Panc1 (cell line): ENCODE measurements around the gene PLXNC1. TPM values are rescaled to one million over a fixed set of nuclear protein-coding genes. Genes with fewer than 3 reads are reported as not detected.

Experiments
- ATAC-seq: fragments of 200-7000 bp; cut with Tn5 transposase; 2 replicates; pipeline ENCODE4 v1.9.1; 2020; ENCODE audit warnings: mild to moderate bottlenecking, moderate library complexity
- BruUV-seq: library from RNA; stranded (reverse); fragments of 400-500 nt; replicated peaks from 2 replicates; lab custom pipeline; 2021; lab: Mats Ljungman, UMichigan
- CTCF ChIA-PET: fragments of 300-600 bp; sonication (Branson Sonifier 250); formaldehyde crosslinking; loops from one replicate; lab custom pipeline; 2022; ENCODE audit warnings: antibody characterized with exemption; lab: Charles Lee
- POLR2A ChIA-PET: fragments of 300-600 bp; sonication (Branson Sonifier 250); formaldehyde crosslinking; loops from one replicate; lab custom pipeline; 2022; ENCODE audit warnings: antibody characterized with exemption; lab: Charles Lee
- DNase-seq: peaks from one replicate; pipeline ENCODE4 v3.0.0-alpha.2; 2010; ENCODE audit warnings: low read depth, low spot score
- H3K27ac ChIP-seq: 2 replicates; pipeline ENCODE4 v1.5.1; 2011; ENCODE audit warnings: mild to moderate bottlenecking, low read length, inconsistent platforms
- H3K27me3 ChIP-seq: fragments of 200-500 bp; sonication (Bioruptor generic); 2 replicates; pipeline ENCODE4 v1.6.0; 2014; ENCODE audit warnings: low read length, inconsistent platforms; ENCODE audit not compliant: control insufficient read depth, insufficient read depth
- H3K36me3 ChIP-seq: fragments of 200-500 bp; sonication (Bioruptor generic); 2 replicates; pipeline ENCODE4 v1.5.1; 2014; ENCODE audit warnings: inconsistent platforms, mild to moderate bottlenecking, low read length, moderate library complexity; ENCODE audit not compliant: control insufficient read depth, insufficient read depth
- H3K4me1 ChIP-seq: 2 replicates; pipeline ENCODE4 v1.5.1; 2011; ENCODE audit warnings: inconsistent platforms, mild to moderate bottlenecking, low read length, moderate library complexity; ENCODE audit not compliant: control insufficient read depth, insufficient read depth
- H3K4me3 ChIP-seq, 2 experiments: 2 replicates each; pipeline ENCODE4 v1.5.1; 2011 to 2012; ENCODE audit warnings: low read depth in 2 of 2, low read length in 2 of 2, mild to moderate bottlenecking in 2 of 2, inconsistent platforms in 1 of 2, moderate library complexity in 1 of 2
- H3K9me3 ChIP-seq: fragments of 200-500 bp; sonication (Bioruptor generic); 2 replicates; pipeline ENCODE4 v1.5.1; 2014; ENCODE audit warnings: low read depth, mild to moderate bottlenecking, inconsistent platforms, low read length, moderate library complexity; ENCODE audit not compliant: control insufficient read depth, insufficient read depth
- POLR2AphosphoS5 ChIP-seq: IDR thresholded peaks from 2 replicates; pipeline ENCODE4 v1.6.1; 2012; ENCODE audit warnings: mild to moderate bottlenecking, low read depth, low read length, moderate library complexity
- SIN3A ChIP-seq: IDR thresholded peaks from 2 replicates; pipeline ENCODE4 v1.6.1; 2012; ENCODE audit warnings: low read depth, mild to moderate bottlenecking, low read length, moderate library complexity, borderline replicate concordance; ENCODE audit not compliant: insufficient read depth
- TCF7L2 ChIP-seq: IDR thresholded peaks from 2 replicates; pipeline ENCODE4 v1.6.1; 2011; ENCODE audit warnings: mild to moderate bottlenecking, low read depth, low read length, inconsistent platforms
- in situ Hi-C: cut with HindIII; loops from 2 replicates; pipeline ENCODE4 v1.10.0; 2016; ENCODE audit warnings: low sequenced_read_pairs, low pct_unique_long_range_greater_than_20kb
- intact Hi-C: fragments of 100-400 bp; cut with micrococcal nuclease; formaldehyde crosslinking; loops from one replicate; pipeline ENCODE4 v1.10.0; 2022; ENCODE audit not compliant: unreplicated experiment
- total RNA-seq: library from RNA; stranded (reverse); gene quantifications from one replicate; pipeline ENCODE4 v1.2.1, GENCODE V29; 2021; ENCODE audit not compliant: unreplicated experiment
- TF ChIP-seq, protein P1 (sequence below): fragments of 450-650 bp; IDR thresholded peaks from 2 replicates; pipeline ENCODE4 v1.5.1; 2017; ENCODE audit warnings: mild to moderate bottlenecking
- TF ChIP-seq, protein P2 (sequence below), 2 experiments: IDR thresholded peaks; 2 replicates each; pipeline ENCODE4 v1.6.1; 2011 to 2012; ENCODE audit warnings: low read depth in 2 of 2, control low read depth in 1 of 2, low read length in 1 of 2, mild to moderate bottlenecking in 1 of 2, moderate library complexity in 1 of 2; ENCODE audit not compliant: insufficient read depth in 1 of 2

The PLXNC1 gene
- total RNA-seq, 1 experiment from 2014 or later, result 0.57 TPM

DNA sequence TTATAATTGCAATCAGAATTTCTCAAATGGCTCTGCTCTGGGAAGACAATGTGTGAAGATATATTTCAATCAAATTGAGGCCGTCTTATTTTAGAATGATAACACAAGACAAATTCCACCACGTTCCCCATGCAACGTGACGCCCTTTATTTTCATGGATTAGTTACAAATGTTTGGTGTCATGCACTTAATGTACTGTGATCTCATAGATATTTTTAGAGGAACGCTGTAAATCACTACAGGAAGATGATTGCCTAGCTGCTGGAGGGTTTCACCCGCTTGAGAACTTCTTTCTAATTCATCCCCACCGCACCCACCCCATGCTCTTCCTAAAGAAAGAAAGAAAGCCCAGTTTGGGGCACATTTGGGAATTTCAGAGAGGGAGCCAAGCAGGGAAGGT, 117.2 kb downstream of the PLXNC1 start:
- 0 out of 2 replicates have a peak, but pooled peaks cover 4% of the 10 kb centered on the region for H3K4me1 ChIP-seq

DNA sequence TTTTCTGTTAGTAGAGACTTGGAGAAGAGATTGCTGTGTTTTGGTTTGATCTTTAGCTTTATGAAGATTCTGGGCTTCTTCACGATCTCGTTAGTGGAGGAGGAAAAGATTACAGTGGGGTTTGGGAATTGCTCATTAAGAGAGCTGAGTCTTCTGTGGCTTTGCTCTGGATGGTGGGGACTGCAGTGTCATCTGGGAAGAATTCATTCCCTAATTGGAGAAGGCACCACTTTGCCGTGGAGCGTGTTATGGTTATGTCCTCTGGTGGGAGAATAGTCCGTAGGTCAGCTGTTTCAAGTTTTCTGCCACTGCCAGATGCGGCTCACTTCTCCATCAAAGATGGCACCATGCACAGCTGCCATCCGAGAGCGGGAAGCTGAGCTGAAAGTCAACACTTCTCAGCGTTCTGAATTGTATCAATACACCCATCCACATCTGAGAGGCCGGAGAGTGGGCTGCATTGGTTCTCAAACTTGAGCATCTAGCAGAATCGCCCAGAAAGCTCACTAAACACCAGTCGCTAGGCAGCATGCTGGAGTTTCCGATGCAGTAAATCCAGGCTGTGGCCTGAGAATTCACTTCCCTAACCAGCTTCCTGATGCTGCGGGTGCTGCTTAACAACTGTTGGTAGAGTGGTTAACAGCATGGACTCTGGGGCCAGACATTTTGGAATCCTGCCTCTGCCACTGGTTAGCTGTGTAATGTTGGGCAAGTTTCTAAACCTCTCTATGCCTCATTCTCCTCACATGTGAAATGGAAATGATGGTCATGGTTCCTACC, 117.8 kb downstream of the PLXNC1 start:
- CTCF ChIA-PET, result interaction anchor here (0.6 kb wide), 1 partner anchor 711 kb away, joined by 4 read pairs; no protein-coding TSS in a partner anchor

More for the DNA sequence above, 117.2 kb downstream of the PLXNC1 start:
- in situ Hi-C loops (no loop called here), intact Hi-C loops (no loop called here)
- H3K27me3 ChIP-seq, result peaks cover 10% of the 10 kb centered on the region
- TF ChIP-seq TCF7L2, result no peak
- TF ChIP-seq, protein P1, sequence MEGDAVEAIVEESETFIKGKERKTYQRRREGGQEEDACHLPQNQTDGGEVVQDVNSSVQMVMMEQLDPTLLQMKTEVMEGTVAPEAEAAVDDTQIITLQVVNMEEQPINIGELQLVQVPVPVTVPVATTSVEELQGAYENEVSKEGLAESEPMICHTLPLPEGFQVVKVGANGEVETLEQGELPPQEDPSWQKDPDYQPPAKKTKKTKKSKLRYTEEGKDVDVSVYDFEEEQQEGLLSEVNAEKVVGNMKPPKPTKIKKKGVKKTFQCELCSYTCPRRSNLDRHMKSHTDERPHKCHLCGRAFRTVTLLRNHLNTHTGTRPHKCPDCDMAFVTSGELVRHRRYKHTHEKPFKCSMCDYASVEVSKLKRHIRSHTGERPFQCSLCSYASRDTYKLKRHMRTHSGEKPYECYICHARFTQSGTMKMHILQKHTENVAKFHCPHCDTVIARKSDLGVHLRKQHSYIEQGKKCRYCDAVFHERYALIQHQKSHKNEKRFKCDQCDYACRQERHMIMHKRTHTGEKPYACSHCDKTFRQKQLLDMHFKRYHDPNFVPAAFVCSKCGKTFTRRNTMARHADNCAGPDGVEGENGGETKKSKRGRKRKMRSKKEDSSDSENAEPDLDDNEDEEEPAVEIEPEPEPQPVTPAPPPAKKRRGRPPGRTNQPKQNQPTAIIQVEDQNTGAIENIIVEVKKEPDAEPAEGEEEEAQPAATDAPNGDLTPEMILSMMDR, result no peak
- TF ChIP-seq, protein P2, sequence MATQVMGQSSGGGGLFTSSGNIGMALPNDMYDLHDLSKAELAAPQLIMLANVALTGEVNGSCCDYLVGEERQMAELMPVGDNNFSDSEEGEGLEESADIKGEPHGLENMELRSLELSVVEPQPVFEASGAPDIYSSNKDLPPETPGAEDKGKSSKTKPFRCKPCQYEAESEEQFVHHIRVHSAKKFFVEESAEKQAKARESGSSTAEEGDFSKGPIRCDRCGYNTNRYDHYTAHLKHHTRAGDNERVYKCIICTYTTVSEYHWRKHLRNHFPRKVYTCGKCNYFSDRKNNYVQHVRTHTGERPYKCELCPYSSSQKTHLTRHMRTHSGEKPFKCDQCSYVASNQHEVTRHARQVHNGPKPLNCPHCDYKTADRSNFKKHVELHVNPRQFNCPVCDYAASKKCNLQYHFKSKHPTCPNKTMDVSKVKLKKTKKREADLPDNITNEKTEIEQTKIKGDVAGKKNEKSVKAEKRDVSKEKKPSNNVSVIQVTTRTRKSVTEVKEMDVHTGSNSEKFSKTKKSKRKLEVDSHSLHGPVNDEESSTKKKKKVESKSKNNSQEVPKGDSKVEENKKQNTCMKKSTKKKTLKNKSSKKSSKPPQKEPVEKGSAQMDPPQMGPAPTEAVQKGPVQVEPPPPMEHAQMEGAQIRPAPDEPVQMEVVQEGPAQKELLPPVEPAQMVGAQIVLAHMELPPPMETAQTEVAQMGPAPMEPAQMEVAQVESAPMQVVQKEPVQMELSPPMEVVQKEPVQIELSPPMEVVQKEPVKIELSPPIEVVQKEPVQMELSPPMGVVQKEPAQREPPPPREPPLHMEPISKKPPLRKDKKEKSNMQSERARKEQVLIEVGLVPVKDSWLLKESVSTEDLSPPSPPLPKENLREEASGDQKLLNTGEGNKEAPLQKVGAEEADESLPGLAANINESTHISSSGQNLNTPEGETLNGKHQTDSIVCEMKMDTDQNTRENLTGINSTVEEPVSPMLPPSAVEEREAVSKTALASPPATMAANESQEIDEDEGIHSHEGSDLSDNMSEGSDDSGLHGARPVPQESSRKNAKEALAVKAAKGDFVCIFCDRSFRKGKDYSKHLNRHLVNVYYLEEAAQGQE (IDR thresholded peaks at IDR 0.05; ENCODE audit: insufficient read depth in 1 of 2, low read depth in 2 of 2, low read length in 1 of 2), result no peak
- TF ChIP-seq SIN3A, result no peak
- no peak for TF ChIP-seq POLR2AphosphoS5
- ATAC-seq (no peak), DNase-seq (no peak)
- no peak overlapping the region for H3K4me3 ChIP-seq
- ChIA-PET POLR2A (no interaction called here), CTCF (no interaction called here)
- H3K27ac ChIP-seq, result no peak overlapping the region
- no TSS peak for BruUV-seq
- H3K36me3 ChIP-seq, result no peaks in the 10 kb centered on the region
- H3K9me3 ChIP-seq, result no peaks in the 10 kb centered on the region

More for the DNA sequence above, 117.8 kb downstream of the PLXNC1 start:
- DNase-seq, result no peak
- Histone ChIP-seq H3K9me3 (no peaks in the 10 kb centered on the region), H3K27me3 (peaks cover 12% of the 10 kb centered on the region), H3K27ac (no peak overlapping the region), H3K36me3 (no peaks in the 10 kb centered on the region), H3K4me3 (no peak overlapping the region), H3K4me1 (0 out of 2 replicates have a peak, but pooled peaks cover 4% of the 10 kb centered on the region)
- POLR2A ChIA-PET, result no interaction called here
- no TSS peak for BruUV-seq
- TF ChIP-seq SIN3A (no peak), POLR2AphosphoS5 (no peak), TCF7L2 (no peak)
- TF ChIP-seq, protein P1, result no peak
- TF ChIP-seq, protein P2 (IDR thresholded peaks at IDR 0.05; ENCODE audit: insufficient read depth in 1 of 2, low read depth in 2 of 2, low read length in 1 of 2), result no peak
- ATAC-seq, result no peak
- in situ Hi-C loops (no loop called here), intact Hi-C loops (no loop called here)
